IPS-18c (cell line): ENCODE results near the gene HOXD11.

Experiments
- H3K4me3 ChIP-seq: 2 replicates; pipeline ENCODE4 v1.7.0; 2013; ENCODE audit warnings: low read depth, mild to moderate bottlenecking, low read length, moderate library complexity; ENCODE audit not compliant: insufficient read depth
- H3K9me3 ChIP-seq: one replicate; pipeline ENCODE4 v1.6.1; 2013; ENCODE audit warnings: mild to moderate bottlenecking, low read length, moderate library complexity; ENCODE audit not compliant: control insufficient read depth, insufficient read depth

The HOXD11 gene

DNA sequence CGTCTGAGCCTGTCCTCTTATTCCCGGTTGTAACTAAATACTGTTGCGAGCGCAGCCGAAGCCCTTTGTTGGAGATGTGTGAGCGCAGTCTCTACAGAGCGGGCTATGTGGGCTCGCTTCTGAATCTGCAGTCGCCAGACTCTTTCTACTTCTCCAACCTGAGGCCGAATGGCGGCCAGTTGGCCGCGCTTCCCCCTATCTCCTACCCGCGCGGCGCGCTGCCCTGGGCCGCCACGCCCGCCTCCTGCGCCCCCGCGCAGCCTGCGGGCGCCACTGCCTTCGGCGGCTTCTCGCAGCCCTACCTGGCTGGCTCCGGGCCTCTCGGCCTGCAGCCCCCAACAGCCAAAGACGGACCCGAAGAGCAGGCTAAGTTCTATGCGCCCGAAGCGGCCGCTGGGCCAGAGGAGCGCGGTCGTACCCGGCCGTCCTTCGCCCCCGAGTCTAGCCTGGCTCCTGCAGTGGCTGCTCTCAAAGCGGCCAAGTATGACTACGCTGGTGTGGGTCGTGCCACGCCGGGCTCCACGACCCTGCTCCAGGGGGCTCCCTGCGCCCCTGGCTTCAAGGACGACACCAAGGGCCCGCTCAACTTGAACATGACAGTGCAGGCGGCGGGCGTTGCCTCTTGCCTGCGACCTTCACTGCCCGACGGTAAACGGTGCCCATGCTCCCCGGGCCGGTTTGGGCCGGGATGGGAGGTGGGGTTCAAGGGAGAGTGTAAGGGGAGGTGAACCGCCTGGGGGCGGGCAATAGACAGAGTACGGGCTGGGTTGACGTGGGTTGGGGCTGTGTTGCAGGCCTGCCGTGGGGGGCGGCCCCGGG lies 7.1 kb upstream of the HOXD11 start, which contains the start of gene HOXD12:
Gene HOXD12 (plus strand): TSS at position 68 of the 819 bp plus-strand sequence. CDS start 7 bp downstream, at position 75.
- Histone ChIP-seq H3K4me3 (peak within 1 kb of the TSS; percentile 20; the same call in 1 of the 2 replicates), H3K9me3 (peaks cover 2% of the 10 kb centered on the region)

GRCh38 chr2:176100547-176101140 lies 6.4 kb upstream of the HOXD11 start:
- Histone ChIP-seq H3K4me3 (no peak overlapping the region), H3K9me3 (peaks cover 2% of the 10 kb centered on the region)

- Histone ChIP-seq H3K4me3 (no peak overlapping the region), H3K9me3 (peaks cover 2% of the 10 kb centered on the region)
Observed at GRCh38 chr2:176101216-176101830, 5.8 kb upstream of the HOXD11 start.

DNA sequence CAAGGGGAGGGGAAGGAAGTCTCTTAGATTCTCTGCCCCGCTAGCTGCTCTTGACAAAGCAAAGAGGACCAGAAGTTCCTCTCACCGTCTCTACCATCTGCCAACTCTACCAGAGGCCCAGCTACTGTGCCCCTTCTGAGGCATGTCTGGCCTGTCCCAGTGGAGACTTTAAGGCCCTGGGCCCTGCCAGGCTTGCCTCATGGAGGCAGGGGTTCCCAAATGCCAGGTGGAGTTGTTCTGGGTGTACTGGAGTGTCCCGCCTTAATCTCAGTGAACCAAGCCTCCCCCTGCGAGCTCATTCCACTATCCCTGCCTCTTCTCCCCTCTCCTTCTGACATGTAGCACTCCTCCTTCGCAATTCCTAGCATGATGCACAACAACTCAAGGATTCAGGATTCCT lies 5.2 kb upstream of the HOXD11 start:
- H3K9me3 ChIP-seq = peaks cover 2% of the 10 kb centered on the region

GRCh38 chr2:176102309-176102866 lies 4.7 kb upstream of the HOXD11 start:
- H3K9me3 ChIP-seq = peaks cover 2% of the 10 kb centered on the region
- no peak overlapping the region for H3K4me3 ChIP-seq

More for the DNA sequence above, 5.2 kb upstream of the HOXD11 start:
- no peak overlapping the region for H3K4me3 ChIP-seq

GRCh38 chr2:176103194-176103593 lies 3.9 kb upstream of the HOXD11 start:
- H3K9me3 ChIP-seq = peaks cover 2% of the 10 kb centered on the region
- H3K4me3 ChIP-seq = no peak overlapping the region

GRCh38 chr2:176103742-176104315 lies 3.3 kb upstream of the HOXD11 start:
- H3K4me3 ChIP-seq = no peak overlapping the region
- H3K9me3 ChIP-seq = peaks cover 2% of the 10 kb centered on the region

DNA sequence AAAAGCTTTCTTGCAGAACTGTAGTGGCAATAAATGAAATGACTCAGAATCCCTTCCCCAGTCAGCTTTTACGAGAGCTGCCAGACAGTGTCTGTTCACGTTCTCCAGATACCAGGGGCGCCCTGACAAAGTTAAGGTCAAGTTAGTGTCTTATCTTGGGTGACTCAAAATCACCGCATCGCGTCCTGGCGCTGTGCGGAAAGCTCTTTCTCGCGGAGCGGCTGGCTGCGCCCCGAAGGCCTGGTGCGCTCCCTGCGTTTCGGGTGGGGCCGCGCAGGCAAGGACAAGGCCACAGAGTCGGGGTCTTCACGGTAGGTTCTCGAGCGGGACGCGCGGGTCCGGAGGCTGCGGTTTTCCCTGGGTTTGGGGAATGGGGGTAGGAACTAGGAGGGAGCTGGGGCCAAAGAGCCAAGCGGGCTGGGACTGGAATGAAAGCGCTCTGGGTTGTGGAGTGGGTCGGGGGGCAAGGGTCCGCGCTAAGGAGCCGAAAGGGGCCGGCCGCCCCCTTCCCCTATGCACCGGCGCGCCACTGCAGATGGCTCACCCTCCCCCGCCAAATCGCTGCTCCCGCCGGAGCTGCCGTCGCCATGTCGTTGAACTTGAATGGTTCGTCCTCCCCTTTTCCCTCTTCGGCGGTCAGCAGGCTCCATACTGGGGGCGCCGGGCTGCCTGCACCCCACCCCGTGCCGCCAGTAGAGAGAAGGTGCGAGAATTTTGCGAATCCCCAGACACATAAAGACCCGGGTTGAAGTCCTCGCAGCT lies 2.6 kb upstream of the HOXD11 start:
- Histone ChIP-seq H3K9me3 (peaks cover 2% of the 10 kb centered on the region), H3K4me3 (0 out of 2 replicates have a peak overlapping the region, but pooled peaks have one; percentile 15)

- Histone ChIP-seq H3K9me3 (no peaks in the 10 kb centered on the region), H3K4me3 (0 out of 2 replicates have a peak overlapping the region, but pooled peaks have one; percentile 15)
Observed at GRCh38 chr2:176105078-176105729, 1.9 kb upstream of the HOXD11 start.

- Histone ChIP-seq H3K9me3 (no peaks in the 10 kb centered on the region), H3K4me3 (no peak overlapping the region; the same call in 1 of the 2 replicates)
Observed at GRCh38 chr2:176105730-176106580, 1.1 kb upstream of the HOXD11 start.

DNA sequence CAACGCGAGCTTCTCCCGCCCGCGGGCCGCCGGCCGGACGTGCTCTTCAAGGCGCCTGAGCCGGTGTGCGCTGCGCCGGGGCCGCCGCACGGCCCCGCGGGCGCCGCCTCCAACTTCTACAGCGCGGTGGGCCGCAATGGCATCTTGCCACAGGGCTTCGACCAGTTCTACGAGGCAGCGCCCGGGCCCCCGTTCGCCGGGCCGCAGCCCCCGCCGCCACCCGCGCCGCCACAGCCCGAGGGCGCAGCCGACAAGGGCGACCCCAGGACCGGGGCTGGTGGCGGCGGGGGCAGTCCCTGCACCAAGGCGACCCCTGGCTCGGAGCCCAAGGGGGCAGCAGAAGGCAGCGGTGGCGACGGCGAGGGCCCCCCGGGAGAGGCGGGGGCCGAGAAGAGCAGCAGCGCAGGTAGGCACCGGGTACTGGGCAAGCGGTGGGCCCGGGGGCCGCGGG lies 676 bp downstream of the HOXD11 start:
- H3K4me3 ChIP-seq = no peak overlapping the region
- H3K9me3 ChIP-seq = no peaks in the 10 kb centered on the region

GRCh38 chr2:176109192-176109901 lies 2.3 kb downstream of the HOXD11 start:
- Histone ChIP-seq H3K4me3 (no peak overlapping the region), H3K9me3 (no peaks in the 10 kb centered on the region)

DNA sequence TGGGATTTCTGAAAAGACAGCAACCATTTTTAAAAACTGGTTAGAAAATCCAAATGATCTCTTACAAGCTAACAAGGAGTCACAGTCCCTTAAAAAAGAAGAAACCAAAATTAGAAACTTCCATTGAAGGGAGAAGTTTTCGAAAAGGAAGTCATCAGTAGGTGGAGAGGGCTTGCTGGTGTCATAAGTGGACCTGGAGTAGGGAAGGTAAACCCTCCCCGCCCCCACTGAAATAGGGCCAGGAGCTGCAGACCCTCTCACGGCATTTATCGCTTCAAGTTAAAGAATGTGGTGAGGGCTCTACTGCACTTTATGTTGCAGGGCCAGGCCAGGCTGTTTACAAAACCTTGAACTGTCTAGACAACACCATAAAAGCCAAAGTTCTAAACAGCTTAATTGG lies 2.9 kb downstream of the HOXD11 start:
- Histone ChIP-seq H3K9me3 (no peaks in the 10 kb centered on the region), H3K4me3 (no peak overlapping the region)

DNA sequence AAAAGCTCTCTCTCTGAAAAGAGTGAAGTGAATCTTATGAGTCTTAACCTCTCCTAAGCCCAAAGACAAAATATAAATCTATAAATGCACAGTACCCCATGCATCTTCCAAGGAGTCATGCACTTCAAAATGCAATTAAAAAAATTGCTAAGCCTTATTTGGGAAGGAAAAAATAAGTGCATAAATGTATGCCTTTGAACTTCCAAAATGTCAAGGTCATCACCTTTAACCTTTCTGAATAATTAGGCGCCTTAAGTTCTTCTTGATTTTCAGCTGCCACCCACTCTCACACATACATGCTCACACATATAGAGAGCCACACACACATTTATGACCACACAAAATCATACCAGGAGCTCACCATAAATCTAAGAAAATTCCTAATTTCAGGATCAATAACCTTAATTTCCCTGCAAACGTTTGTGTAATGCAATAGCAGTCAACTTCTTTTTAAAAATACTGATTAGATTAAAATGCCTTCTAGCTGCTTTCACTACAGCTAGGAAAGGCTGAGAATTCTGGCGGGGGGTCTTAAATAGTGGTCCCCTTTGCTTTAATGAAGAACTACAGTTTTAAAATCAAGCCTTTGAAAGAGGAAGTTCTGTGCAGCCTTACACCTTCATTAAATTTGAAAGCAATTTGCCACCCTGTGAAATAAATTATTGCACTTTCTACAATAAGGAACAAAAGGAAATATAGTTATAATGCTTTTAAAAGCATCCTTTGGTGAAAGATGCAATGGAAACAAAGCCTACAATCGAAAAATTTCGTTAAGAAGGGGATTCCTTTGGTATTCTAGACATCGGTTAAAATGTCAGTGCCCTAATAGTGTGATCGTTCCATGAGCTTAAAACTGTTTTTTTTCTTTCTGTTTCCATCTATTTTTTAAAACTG lies 3.6 kb downstream of the HOXD11 start:
- no peak overlapping the region for H3K4me3 ChIP-seq
- H3K9me3 ChIP-seq = no peaks in the 10 kb centered on the region
